Sigmoid colon (tissue), 4 donors: ENCODE results near the gene PCNX3.

Source experiments
- CTCF ChIP-seq, 4 experiments: fragments of 450-650 bp in 3 of 4; fragments of 200-600 bp in 1 of 4; IDR thresholded peaks; one replicate each; pipeline ENCODE4 v1.5.1; 2016 to 2019; ENCODE audit warnings: antibody characterized with exemption in 4 of 4, mild to moderate bottlenecking in 3 of 4, moderate library complexity in 2 of 4
- EP300 ChIP-seq, 4 donors: sonication (generic); formaldehyde crosslinking; IDR thresholded peaks; one replicate each; pipeline ENCODE4 v1.6.1; 2017; ENCODE audit warnings: antibody characterized with exemption in 4 of 4
- POLR2A ChIP-seq, 2 donors: fragments of 450-650 bp; IDR thresholded peaks; one replicate each; pipeline ENCODE4 v1.6.1; 2016; ENCODE audit warnings: antibody characterized with exemption in 2 of 2, mild to moderate bottlenecking in 2 of 2, moderate library complexity in 2 of 2
- POLR2AphosphoS5 ChIP-seq, 4 donors: sonication (generic); formaldehyde crosslinking; IDR thresholded peaks; one replicate each; pipeline ENCODE4 v1.6.1; 2017; ENCODE audit warnings: antibody characterized with exemption in 4 of 4

GRCh38 chr11:65606876-65607613, 8.5 kb upstream of the PCNX3 start:
- no peak for TF ChIP-seq CTCF (IDR thresholded peaks at IDR 0.05)
- peak in 3 of 4 donors; percentile 11 to 27 (median 23) for TF ChIP-seq POLR2AphosphoS5 (IDR thresholded peaks at IDR 0.05)
- TF ChIP-seq EP300 (IDR thresholded peaks at IDR 0.05), result peak in 1 of 4 donors; percentile 27
- TF ChIP-seq POLR2A (IDR thresholded peaks at IDR 0.05), result no peak
